CD4-positive, alpha-beta T cell treated with Interleukin-1 beta for 1 hour (primary cell): ENCODE data around the gene INCA1.

Experiments
- DNase-seq, 2 donors: peaks; one replicate each; pipeline ENCODE4 v3.0.0-alpha.2; 2020 to 2022

INCA1 gene

GRCh38 chr17:4947411-4948165 is 49.7 kb downstream of the INCA1 start:
- DNase-seq, result peak; percentile 62 to 74

- DNase-seq, result no peak
Observed at GRCh38 chr17:4947010-4947410, 50.3 kb downstream of the INCA1 start.

DNA sequence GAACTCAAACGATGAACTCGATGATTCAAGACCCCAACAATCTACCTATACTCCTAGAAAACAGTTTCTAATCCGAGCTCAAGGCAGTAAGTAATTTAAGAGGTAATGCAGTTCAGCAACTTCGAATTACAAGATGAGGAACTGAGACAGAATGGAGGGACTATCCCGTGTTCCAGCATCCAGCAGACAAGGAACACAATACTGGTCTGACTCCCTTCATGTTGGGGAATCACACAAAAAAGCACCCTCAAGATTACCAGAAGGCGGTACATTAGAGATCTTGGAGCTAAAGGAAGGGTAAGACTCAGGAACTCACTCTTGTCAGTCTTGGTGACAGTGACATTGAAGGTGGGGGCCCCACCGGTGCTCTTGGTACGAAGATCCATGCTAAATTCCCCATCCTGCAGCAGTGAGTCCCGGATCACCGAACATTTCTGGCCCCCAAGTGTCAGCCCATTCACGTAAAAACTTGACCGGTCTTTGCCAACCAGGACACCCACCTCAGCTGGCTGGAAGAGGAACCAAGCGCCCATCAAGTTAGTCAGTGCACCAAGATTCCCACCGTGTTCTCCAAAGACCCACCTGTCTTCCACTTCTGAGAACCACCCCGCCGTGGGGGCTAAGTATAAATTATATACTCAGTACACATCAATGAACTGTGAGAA is 50.9 kb downstream of the INCA1 start:
- DNase-seq, result no peak

DNA sequence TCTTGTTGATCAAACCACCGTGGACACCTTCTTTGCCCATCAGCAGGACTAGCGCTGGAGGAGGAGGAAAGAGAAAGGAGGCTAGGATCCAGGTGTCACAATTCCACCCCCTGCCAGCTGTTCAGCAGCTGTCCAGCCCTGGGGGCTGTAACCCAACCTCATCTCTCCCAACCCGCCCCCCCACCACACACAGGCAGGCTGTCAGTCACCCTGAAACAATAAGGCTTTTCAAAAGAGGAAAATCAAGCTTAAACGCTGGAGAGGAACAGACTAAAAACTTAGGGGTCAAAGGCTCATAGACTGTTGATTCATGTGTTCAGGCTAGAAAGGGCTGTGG is 51.4 kb downstream of the INCA1 start:
- DNase-seq, result no peak

DNA sequence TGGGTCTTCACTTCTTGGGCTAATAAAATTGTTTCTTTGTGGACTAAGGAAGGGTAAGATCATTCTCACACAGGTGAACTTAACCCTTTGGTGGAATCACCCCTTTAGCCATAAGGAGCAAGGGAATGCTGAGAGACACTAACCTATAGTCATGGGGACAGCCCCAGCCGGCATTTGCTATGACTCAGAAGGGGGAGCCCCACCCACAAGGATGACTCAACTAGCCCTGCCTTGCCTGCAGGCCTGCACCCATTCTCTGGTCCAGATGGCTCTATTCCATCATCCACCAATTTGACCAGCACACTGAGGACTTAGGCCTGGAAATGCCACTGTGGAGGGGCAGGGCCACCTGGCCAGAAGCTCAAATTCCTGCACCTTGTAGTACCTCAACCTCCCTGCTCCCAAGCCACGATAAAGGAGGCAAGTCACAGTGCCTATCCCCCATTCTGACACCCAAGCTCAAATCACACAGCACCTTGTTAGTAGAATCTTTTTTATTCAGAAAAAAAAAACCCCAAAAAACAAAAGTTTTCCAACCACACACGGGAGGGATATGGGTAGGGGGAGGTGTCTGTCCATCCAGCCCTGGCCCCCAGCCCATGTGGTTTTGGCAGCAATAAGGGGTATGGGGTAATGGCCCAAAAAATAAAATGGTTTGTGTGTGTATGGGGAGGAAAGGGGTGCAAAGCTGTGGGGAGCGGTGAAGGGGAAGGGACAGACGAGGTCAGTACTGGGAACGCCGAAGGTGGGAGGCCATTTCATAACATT is 52.0 kb downstream of the INCA1 start:
- peak; percentile 75 to 80 for DNase-seq

- DNase-seq, result peak in 1 of 2 donors; percentile 28
Observed at GRCh38 chr17:4944554-4945175, 52.7 kb downstream of the INCA1 start.

DNA sequence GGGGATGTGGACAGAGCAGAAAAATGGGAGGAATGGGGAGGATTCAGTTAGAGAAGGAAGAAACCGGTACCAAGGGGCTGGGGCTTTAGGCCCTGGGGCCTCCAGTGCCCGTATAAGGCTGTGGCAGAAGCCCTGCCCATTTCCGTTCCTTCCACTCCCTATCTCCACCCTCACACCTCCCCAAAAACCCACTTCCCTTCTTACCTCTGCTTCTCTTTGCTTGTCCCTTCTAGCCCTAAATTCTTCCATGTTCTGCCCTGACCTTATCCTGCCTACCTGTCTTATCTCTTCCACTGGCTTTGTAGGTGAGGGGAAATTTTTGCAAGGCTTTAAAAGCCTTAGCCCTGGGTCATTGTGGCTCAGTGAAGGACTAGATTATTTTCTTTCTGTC is 53.2 kb downstream of the INCA1 start:
- peak; percentile 49 to 66 for DNase-seq

DNA sequence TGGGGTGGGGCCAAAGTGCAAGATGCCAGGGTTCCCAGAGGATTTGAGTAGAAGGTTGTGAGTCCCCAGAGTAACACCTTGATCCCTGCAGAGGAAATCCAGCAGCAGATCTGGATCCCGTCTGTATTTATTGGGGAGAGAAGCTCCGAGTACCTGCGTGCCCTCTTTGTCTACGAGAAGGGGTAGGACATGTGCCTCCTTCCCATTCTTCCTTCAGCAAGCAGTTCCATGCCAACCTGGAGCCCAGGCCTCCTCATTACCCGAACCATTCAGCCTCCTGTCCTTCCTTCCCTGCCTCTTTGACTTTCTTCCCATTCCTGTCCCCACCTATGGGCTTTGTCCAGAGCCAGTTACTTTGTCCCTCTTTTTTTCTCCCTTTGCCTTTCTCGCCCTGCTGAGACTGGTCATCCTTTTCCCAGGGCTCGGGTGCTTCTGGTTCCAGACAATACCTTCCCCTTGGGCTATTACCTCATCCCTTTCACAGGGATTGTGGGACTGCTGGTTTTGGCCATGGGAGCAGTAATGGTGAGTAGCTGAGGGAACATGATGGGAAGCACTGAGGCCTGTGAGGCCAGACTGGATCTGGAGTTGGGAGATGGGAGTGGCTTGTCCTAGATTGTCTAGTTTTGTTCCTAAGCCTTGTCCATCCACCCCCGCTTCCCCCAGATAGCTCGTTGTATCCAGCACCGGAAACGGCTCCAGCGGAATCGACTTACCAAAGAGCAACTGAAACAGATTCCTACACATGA is 54.4 kb downstream of the INCA1 start:
- DNase-seq, result no peak

DNA sequence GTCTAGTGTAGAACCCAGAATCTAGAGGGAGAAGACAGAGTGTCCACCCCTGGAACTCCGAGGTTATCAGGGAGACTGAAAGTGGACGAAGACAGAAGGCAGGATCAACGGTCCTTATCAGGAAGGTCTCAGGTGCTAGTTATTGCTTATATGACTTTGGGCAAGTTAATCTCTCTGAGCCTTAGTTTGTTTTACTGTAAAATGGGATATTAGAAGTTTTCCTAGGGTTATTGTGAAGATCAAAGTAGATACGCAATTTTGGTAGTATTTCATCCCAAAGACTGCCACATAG is 56.1 kb downstream of the INCA1 start:
- DNase-seq, result no peak

GRCh38 chr17:4940555-4941318 is 56.6 kb downstream of the INCA1 start:
- peak; percentile 28 to 40 for DNase-seq

GRCh38 chr17:4939796-4940554 is 57.3 kb downstream of the INCA1 start, which contains the start of the genes RNF167 and SLC25A11:
RNF167 (plus strand) TSS chr17:4940268; CDS start chr17:4940910, 642 bp downstream.
SLC25A11 (minus strand) TSS chr17:4940046; CDS start chr17:4939910, 136 bp downstream.
- DNase-seq, result peak; percentile 98 to 99

- DNase-seq, result no peak
Observed at GRCh38 chr17:4939546-4939795, 57.9 kb downstream of the INCA1 start.

- DNase-seq, result no peak
Observed at GRCh38 chr17:4938688-4939545, 58.4 kb downstream of the INCA1 start.
